Gastrocnemius medialis (tissue), 4 donors: ENCODE data around the gene PHACTR3. TPM values are rescaled to one million over a fixed set of nuclear protein-coding genes. Genes with fewer than 3 reads are reported as not detected.

ENCODE experiments used
- ATAC-seq, 2 donors: fragments of 150-250 bp; one replicate each; pipeline ENCODE4 v1.9.1; 2016
- DNase-seq, 2 donors: peaks; one replicate each; pipeline ENCODE4 v3.0.0-alpha.2; 2019
- H3K27ac ChIP-seq, 4 donors: fragments of 200-600 bp; sonication (generic); 1 replicate in 1 of 4; 2 replicates in 3 of 4; pipeline ENCODE4 v1.5.1; 2016 to 2018; ENCODE audit warnings: mild to moderate bottlenecking in 2 of 4, moderate library complexity in 1 of 4
- H3K27me3 ChIP-seq, 3 donors: fragments of 200-600 bp; sonication (generic) in 2 of 3; 1 replicate in 1 of 3; 2 replicates in 2 of 3; pipeline versions ENCODE4 v1.5.1 to v1.6.0; 2016 to 2019; ENCODE audit warnings: mild to moderate bottlenecking in 1 of 3, moderate library complexity in 1 of 3
- H3K36me3 ChIP-seq, 2 donors: fragments of 200-600 bp; sonication (generic) in 1 of 2; one replicate each; pipeline ENCODE4 v1.5.1; 2017 to 2018
- H3K4me1 ChIP-seq, 2 donors: fragments of 200-600 bp; sonication (generic) in 1 of 2; one replicate each; pipeline ENCODE4 v1.5.1; 2016 to 2017; ENCODE audit warnings: mild to moderate bottlenecking in 2 of 2
- H3K4me3 ChIP-seq, 4 donors: fragments of 200-600 bp; sonication (generic) in 3 of 4; 1 replicate in 1 of 4; 2 replicates in 3 of 4; pipeline ENCODE4 v1.5.1; 2016 to 2019; ENCODE audit warnings: mild to moderate bottlenecking in 2 of 4
- H3K9me3 ChIP-seq, 3 donors: fragments of 200-600 bp; sonication (generic) in 2 of 3; 1 replicate in 1 of 3; 2 replicates in 2 of 3; pipeline ENCODE4 v1.5.1; 2016 to 2019
- CTCF ChIP-seq, 5 experiments: fragments of 450-650 bp in 3 of 5; fragments of 200-600 bp in 2 of 5; sonication (generic) in 2 of 5; IDR thresholded peaks in 4 of 5; conservative IDR thresholded peaks in 1 of 5; 1 replicate in 4 of 5; 2 replicates in 1 of 5; pipeline ENCODE4 v1.5.1; 2016 to 2019; ENCODE audit warnings: antibody characterized with exemption in 5 of 5, mild to moderate bottlenecking in 3 of 5, moderate library complexity in 3 of 5
- POLR2A ChIP-seq, 2 donors: fragments of 450-650 bp; IDR thresholded peaks; one replicate each; pipeline ENCODE4 v1.6.1; 2017; ENCODE audit warnings: antibody characterized with exemption in 2 of 2, mild to moderate bottlenecking in 2 of 2, moderate library complexity in 2 of 2
- in situ Hi-C, 4 donors: fragments of 200-750 bp; cut with MboI; loops; one replicate each; pipeline versions ENCODE4 v1.15.0 to v1.8.0; 2017; ENCODE audit warnings: low sequenced_read_pairs in 4 of 4
- intact Hi-C: fragments of 100-400 bp; cut with DNase I; formaldehyde crosslinking; loops from one replicate; pipeline ENCODE4 v1.15.1; 2023; ENCODE audit warnings: low total_unique reads
- total RNA-seq, 4 donors: library from RNA; depleted of rRNA; stranded (reverse); fragments of >200 nt; gene quantifications; one replicate each; pipeline versions ENCODE4 v1.1.0 to v1.2.3, GENCODE V29; 2016

PHACTR3 gene
- total RNA-seq, 4 donors from 2014 or later = 0.24 to 1.1 (median 0.59) TPM; not detected in 1

GRCh38 chr20:59858425-59858824, 254.1 kb downstream of the PHACTR3 start:
- intact Hi-C loops = no loop called here
- no peak overlapping the region for H3K27ac ChIP-seq
- ATAC-seq (no peak), DNase-seq (no peak)
- peaks cover 0 to 3% of the 10 kb centered on the region in 2 donors for H3K4me1 ChIP-seq
- no peaks in the 10 kb centered on the region for H3K9me3 ChIP-seq
- no peak overlapping the region for H3K4me3 ChIP-seq
- TF ChIP-seq CTCF (IDR thresholded peaks at IDR 0.05 in 4 of 5, conservative IDR thresholded peaks at IDR 0.05 in 1 of 5) (no peak), POLR2A (IDR thresholded peaks at IDR 0.05) (no peak)
- no peaks in the 10 kb centered on the region for H3K36me3 ChIP-seq
- no peaks in the 10 kb centered on the region for H3K27me3 ChIP-seq
- in situ Hi-C loops = no loop called here

DNA sequence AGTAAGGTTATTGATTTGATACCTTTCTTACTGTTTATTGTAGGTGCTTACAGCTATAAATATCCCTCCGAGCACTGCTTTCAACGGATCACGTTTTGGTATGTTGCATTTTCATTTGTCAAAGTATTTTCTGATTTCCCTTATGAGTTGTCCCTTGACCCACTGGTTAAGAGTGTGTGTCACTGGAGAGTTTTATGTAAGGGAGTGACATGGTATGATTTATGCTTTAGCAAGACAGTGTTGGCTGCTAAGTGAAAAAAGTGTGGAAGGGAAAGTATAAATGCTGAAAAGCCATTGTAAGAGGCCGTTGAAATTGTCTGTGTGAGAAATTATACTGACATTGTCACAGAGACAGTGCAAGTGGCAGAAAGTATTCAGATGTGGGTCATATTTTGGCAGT, 257.1 kb downstream of the PHACTR3 start:
- Histone ChIP-seq H3K36me3 (no peaks in the 10 kb centered on the region), H3K27me3 (no peaks in the 10 kb centered on the region), H3K27ac (no peak overlapping the region), H3K4me3 (no peak overlapping the region), H3K9me3 (no peaks in the 10 kb centered on the region), H3K4me1 (peaks cover 0 to 3% of the 10 kb centered on the region in 2 donors)
- no peak for ATAC-seq
- no peak for TF ChIP-seq POLR2A (IDR thresholded peaks at IDR 0.05)
- TF ChIP-seq CTCF (IDR thresholded peaks at IDR 0.05 in 4 of 5, conservative IDR thresholded peaks at IDR 0.05 in 1 of 5) = no peak
- intact Hi-C loops = no loop called here
- in situ Hi-C loops = no loop called here
- no peak for DNase-seq

DNA sequence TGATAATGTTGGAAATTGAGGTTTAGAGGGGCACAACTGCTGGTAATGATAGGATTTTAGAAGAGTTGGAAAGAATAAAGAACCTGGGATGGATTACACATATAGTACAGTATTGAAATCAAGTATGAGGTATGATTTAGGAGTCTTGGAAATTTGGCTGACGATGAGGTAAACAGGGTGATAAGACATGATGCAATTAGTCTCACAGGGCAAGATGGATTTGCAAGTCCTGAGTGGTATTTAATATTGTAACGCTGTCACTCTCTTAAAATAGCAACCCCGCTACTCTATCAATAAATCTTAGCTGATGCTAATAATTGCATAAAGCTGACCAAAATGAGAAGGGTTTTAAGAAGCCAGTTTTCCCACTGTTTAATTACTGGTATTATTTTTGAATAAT, 258.7 kb downstream of the PHACTR3 start:
- no peak for DNase-seq
- Histone ChIP-seq H3K36me3 (no peaks in the 10 kb centered on the region), H3K4me3 (no peak overlapping the region), H3K27ac (no peak overlapping the region), H3K27me3 (no peaks in the 10 kb centered on the region), H3K9me3 (no peaks in the 10 kb centered on the region), H3K4me1 (peaks cover 0 to 3% of the 10 kb centered on the region in 2 donors)
- peak in 1 of 2 donors; percentile 77 for ATAC-seq
- TF ChIP-seq POLR2A (IDR thresholded peaks at IDR 0.05) (no peak), CTCF (IDR thresholded peaks at IDR 0.05 in 4 of 5, conservative IDR thresholded peaks at IDR 0.05 in 1 of 5) (no peak)
- in situ Hi-C loops (no loop called here), intact Hi-C loops (no loop called here)

DNA sequence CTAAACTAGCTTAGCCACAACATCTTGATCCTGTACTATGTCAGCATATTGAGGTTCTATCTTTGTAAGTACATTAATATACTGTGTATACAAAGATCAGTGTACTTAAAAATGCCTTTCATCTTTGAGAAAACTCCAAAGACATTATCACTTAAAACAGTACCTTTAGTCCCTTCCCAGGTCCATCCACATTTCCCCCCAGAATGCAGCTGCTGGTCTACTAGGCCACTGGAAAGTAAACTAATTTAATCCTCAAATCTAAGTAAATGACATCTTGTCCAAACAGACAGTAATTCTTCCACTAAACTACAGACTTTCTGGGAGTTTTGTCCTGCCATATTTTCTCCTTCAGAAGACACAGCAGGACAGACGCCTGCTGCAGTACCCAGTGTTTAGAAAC, 260.4 kb downstream of the PHACTR3 start:
- no peak for DNase-seq
- no peaks in the 10 kb centered on the region for H3K36me3 ChIP-seq
- no peaks in the 10 kb centered on the region for H3K27me3 ChIP-seq
- TF ChIP-seq POLR2A (IDR thresholded peaks at IDR 0.05) = no peak
- no peak for TF ChIP-seq CTCF (IDR thresholded peaks at IDR 0.05 in 4 of 5, conservative IDR thresholded peaks at IDR 0.05 in 1 of 5)
- H3K4me1 ChIP-seq = peaks cover 0 to 3% of the 10 kb centered on the region in 2 donors
- no peak overlapping the region for H3K27ac ChIP-seq
- no peak for ATAC-seq
- no peaks in the 10 kb centered on the region for H3K9me3 ChIP-seq
- in situ Hi-C loops (no loop called here), intact Hi-C loops (no loop called here)
- no peak overlapping the region for H3K4me3 ChIP-seq

GRCh38 chr20:59866338-59866737, 262.0 kb downstream of the PHACTR3 start:
- no peak for ATAC-seq
- Histone ChIP-seq H3K4me3 (no peak overlapping the region), H3K36me3 (no peaks in the 10 kb centered on the region), H3K4me1 (peaks cover 0 to 3% of the 10 kb centered on the region in 2 donors), H3K9me3 (no peaks in the 10 kb centered on the region), H3K27me3 (no peaks in the 10 kb centered on the region), H3K27ac (no peak overlapping the region)
- intact Hi-C loops = no loop called here
- no peak for DNase-seq
- in situ Hi-C loops = no loop called here
- TF ChIP-seq CTCF (IDR thresholded peaks at IDR 0.05 in 4 of 5, conservative IDR thresholded peaks at IDR 0.05 in 1 of 5) (no peak), POLR2A (IDR thresholded peaks at IDR 0.05) (no peak)
